Spleen (tissue), 7 donors: Measurements from ENCODE around the gene WNK1.

Source experiments
- CTCF ChIP-seq, 11 experiments: fragments of 200-600 bp in 7 of 11; fragments of 450-650 bp in 4 of 11; sonication (generic) in 4 of 11; IDR thresholded peaks in 8 of 11; conservative IDR thresholded peaks in 3 of 11; 1 replicate in 7 of 11; 2 replicates in 4 of 11; pipeline versions ENCODE4 v1.4.0 to v1.8.0; 2016 to 2021; ENCODE audit warnings: antibody characterized with exemption in 11 of 11, inconsistent platforms in 4 of 11, mild to moderate bottlenecking in 1 of 11
- POLR2A ChIP-seq, 3 donors: fragments of 450-650 bp; IDR thresholded peaks; one replicate each; pipeline ENCODE4 v1.5.1; 2017; ENCODE audit warnings: antibody characterized with exemption in 3 of 3, mild to moderate bottlenecking in 1 of 3
- POLR2AphosphoS5 ChIP-seq, 3 donors: sonication (generic); formaldehyde crosslinking; IDR thresholded peaks; one replicate each; pipeline ENCODE4 v1.5.1; 2017; ENCODE audit warnings: antibody characterized with exemption in 3 of 3
- donor health status: DM: no; HTN: no; CAD: no; lungs with moderate emphysema.
- donor health status: DM: no; HTN: no; CAD: no.
- donor health status: DM: no; HTN: no; CAD: no.

GRCh38 chr12:810671-811415 lies 58.5 kb downstream of the WNK1 start:
- TF ChIP-seq CTCF (IDR thresholded peaks at IDR 0.05 in 8 of 11, conservative IDR thresholded peaks at IDR 0.05 in 3 of 11) (no peak), POLR2AphosphoS5 (IDR thresholded peaks at IDR 0.05) (no peak), POLR2A (IDR thresholded peaks at IDR 0.05) (no peak)
